Measurements from ENCODE around the gene VKORC1. TPM values are rescaled to one million over a fixed set of nuclear protein-coding genes. Genes with fewer than 3 reads are reported as not detected.
A peak's percentile ranks its signal among the peaks of the same experiment; 100 is the strongest.

Gene VKORC1
- total and polyA plus RNA-seq, 2 experiments from 2014 or later, result 105 to 195 TPM

DNA sequence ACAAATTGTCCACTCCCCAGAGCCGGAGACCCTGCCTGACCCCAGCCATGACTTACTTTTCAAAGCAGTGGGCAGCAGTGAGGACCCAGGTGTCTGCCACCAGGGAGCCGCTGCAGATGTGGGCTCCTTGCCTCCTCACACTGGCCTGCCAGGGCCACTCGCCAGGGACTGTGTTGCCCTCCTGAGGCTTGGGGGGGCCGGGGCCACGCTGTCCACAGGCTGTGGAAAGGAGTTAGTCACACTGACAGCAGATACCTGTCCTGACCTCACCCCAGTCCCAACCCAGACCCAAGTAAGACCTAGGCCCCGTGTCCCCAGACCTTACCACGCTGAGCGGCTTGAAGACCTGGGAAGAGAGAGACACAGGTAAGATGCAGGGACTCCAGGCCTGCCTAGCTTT lies 7.1 kb downstream of the VKORC1 start:
- no peak overlapping the region for H3K4me3 ChIP-seq
- no peak overlapping the region for H2AFZ ChIP-seq
- no peaks in the 10 kb centered on the region for H3K27me3 ChIP-seq
- no peaks in the 10 kb centered on the region for H3K9me3 ChIP-seq (ENCODE audit: low read depth)
- H3K27ac ChIP-seq, result no peak overlapping the region
- no peaks in the 10 kb centered on the region for H3K36me3 ChIP-seq (replicated peaks; ENCODE audit: insufficient read depth, low read depth)
- no peaks in the 10 kb centered on the region for H4K20me1 ChIP-seq (ENCODE audit: insufficient read depth, poor library complexity, severe bottlenecking)
- DNase-seq (ENCODE audit: low spot score), result no peak
- no peaks in the 10 kb centered on the region for H3K9me2 ChIP-seq (replicated peaks; ENCODE audit: insufficient read depth)
- no peak overlapping the region for H3K4me2 ChIP-seq
- TF ChIP-seq EZH2phosphoT487 (IDR thresholded peaks at IDR 0.05; ENCODE audit: low read depth, severe bottlenecking, unreplicated experiment) (no peak), EZH2 (IDR thresholded peaks at IDR 0.05; ENCODE audit: borderline replicate concordance) (no peak)
- TF ChIP-seq, protein P1, sequence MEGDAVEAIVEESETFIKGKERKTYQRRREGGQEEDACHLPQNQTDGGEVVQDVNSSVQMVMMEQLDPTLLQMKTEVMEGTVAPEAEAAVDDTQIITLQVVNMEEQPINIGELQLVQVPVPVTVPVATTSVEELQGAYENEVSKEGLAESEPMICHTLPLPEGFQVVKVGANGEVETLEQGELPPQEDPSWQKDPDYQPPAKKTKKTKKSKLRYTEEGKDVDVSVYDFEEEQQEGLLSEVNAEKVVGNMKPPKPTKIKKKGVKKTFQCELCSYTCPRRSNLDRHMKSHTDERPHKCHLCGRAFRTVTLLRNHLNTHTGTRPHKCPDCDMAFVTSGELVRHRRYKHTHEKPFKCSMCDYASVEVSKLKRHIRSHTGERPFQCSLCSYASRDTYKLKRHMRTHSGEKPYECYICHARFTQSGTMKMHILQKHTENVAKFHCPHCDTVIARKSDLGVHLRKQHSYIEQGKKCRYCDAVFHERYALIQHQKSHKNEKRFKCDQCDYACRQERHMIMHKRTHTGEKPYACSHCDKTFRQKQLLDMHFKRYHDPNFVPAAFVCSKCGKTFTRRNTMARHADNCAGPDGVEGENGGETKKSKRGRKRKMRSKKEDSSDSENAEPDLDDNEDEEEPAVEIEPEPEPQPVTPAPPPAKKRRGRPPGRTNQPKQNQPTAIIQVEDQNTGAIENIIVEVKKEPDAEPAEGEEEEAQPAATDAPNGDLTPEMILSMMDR (IDR thresholded peaks at IDR 0.05; ENCODE audit: poor library complexity), result no peak
- 97% methylated on average over 8 of the region's 8 CpGs for WGBS (ENCODE audit: low lambda C conversion rate, missing lambda C conversion rate)
- H3K79me2 ChIP-seq, result peaks cover 4% of the 10 kb centered on the region
- no peaks in the 10 kb centered on the region for H3K4me1 ChIP-seq (ENCODE audit: insufficient read depth)

DNA sequence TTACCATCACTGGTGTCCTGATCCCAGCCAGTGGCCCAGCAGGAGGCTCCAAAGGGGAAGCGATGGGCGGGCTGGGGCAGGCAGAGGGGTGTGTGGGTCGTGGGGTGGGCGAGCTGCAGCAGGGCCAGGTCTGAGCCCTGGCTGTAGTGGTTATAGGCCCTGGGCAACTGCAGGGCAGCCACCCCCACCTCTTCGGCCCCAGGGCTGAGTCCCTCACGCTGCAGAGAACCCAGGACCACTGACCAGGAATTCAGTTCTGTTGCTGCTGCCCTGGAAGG lies 8.0 kb downstream of the VKORC1 start:
- no peaks in the 10 kb centered on the region for H3K9me3 ChIP-seq (ENCODE audit: low read depth)
- H3K79me2 ChIP-seq, result no peaks in the 10 kb centered on the region
- H3K27me3 ChIP-seq, result no peaks in the 10 kb centered on the region
- no peaks in the 10 kb centered on the region for H3K4me1 ChIP-seq (ENCODE audit: insufficient read depth)
- H3K4me3 ChIP-seq, result no peak overlapping the region
- H2AFZ ChIP-seq, result no peak overlapping the region
- no peak for DNase-seq (ENCODE audit: low spot score)
- H3K4me2 ChIP-seq, result no peak overlapping the region
- no peaks in the 10 kb centered on the region for H3K9me2 ChIP-seq (replicated peaks; ENCODE audit: insufficient read depth)
- H3K27ac ChIP-seq, result no peak overlapping the region
- TF ChIP-seq EZH2 (IDR thresholded peaks at IDR 0.05; ENCODE audit: borderline replicate concordance) (no peak), EZH2phosphoT487 (IDR thresholded peaks at IDR 0.05; ENCODE audit: low read depth, severe bottlenecking, unreplicated experiment) (no peak)
- TF ChIP-seq, protein P1 (IDR thresholded peaks at IDR 0.05; ENCODE audit: poor library complexity), result no peak
- 96% methylated on average over 6 of the region's 6 CpGs for WGBS (ENCODE audit: low lambda C conversion rate, missing lambda C conversion rate)
- H4K20me1 ChIP-seq (ENCODE audit: insufficient read depth, poor library complexity, severe bottlenecking), result no peaks in the 10 kb centered on the region
- no peaks in the 10 kb centered on the region for H3K36me3 ChIP-seq (replicated peaks; ENCODE audit: insufficient read depth, low read depth)

DNA sequence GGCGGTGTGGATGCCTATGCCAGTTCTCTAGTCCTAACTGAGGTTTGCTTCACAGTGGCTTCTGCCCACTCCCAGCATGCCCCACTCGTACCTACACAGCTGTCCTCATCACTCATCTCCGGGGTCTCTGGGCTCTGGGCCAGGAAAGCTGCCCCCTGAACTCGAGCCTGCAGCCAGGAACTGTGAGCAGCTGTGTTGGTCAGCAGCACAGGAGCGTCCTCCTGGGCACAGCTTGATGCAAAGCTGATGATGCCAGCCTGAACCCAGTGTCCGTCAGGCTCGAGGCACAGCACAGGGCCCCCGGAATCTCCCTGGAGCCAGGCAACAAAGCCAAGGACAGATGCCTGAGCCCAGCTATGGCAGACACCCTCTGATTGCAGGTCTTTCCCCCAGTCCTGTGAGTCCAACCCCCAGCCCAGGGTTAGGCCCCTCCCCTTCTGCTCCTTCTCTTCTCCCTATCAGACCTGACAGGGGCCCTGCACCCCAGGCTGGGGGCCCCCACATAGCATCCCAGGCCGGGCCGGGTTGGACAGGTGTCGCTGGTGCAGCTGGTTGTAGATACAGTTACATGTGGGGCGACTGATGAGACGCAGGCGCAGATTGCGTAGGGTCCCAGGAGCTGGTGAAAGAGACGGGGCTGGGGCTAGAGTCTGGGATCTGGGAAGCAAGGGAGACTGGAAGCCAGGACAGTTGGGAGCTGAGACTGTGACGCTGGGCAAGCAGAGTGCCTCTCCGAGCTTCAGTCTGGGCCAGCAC lies 8.5 kb downstream of the VKORC1 start:
- H3K4me1 ChIP-seq (ENCODE audit: insufficient read depth), result no peaks in the 10 kb centered on the region
- H4K20me1 ChIP-seq (ENCODE audit: insufficient read depth, poor library complexity, severe bottlenecking), result no peaks in the 10 kb centered on the region
- no peaks in the 10 kb centered on the region for H3K9me2 ChIP-seq (replicated peaks; ENCODE audit: insufficient read depth)
- H3K79me2 ChIP-seq, result no peaks in the 10 kb centered on the region
- no peak overlapping the region for H3K4me2 ChIP-seq
- H3K27me3 ChIP-seq, result no peaks in the 10 kb centered on the region
- DNase-seq (ENCODE audit: low spot score), result peak; percentile 3
- TF ChIP-seq, protein P1 (IDR thresholded peaks at IDR 0.05; ENCODE audit: poor library complexity), result no peak
- TF ChIP-seq EZH2phosphoT487 (IDR thresholded peaks at IDR 0.05; ENCODE audit: low read depth, severe bottlenecking, unreplicated experiment) (no peak), EZH2 (IDR thresholded peaks at IDR 0.05; ENCODE audit: borderline replicate concordance) (no peak)
- H3K36me3 ChIP-seq (replicated peaks; ENCODE audit: insufficient read depth, low read depth), result no peaks in the 10 kb centered on the region
- WGBS (ENCODE audit: low lambda C conversion rate, missing lambda C conversion rate), result 93% methylated on average over 18 of the region's 18 CpGs
- H3K4me3 ChIP-seq, result no peak overlapping the region
- H2AFZ ChIP-seq, result no peak overlapping the region
- H3K27ac ChIP-seq, result no peak overlapping the region
- H3K9me3 ChIP-seq (ENCODE audit: low read depth), result no peaks in the 10 kb centered on the region
